Stimulated activated naive CD8-positive, alpha-beta T cell treated with anti-CD3 and anti-CD28 coated beads, Interleukin-15, Interleukin-2, amounts not matched to agents 100 U/mL and 50 U/mL, for 24 hours (primary cell): ENCODE results near the gene CCDC88C.
A peak's percentile ranks its signal among the peaks of the same experiment; 100 is the strongest.

Experiments used
- ATAC-seq: fragments of 150-1000 bp; cut with Tn5 transposase; one replicate; pipeline ENCODE4 v1.10.0; 2021
- DNase-seq: peaks from one replicate; pipeline ENCODE4 v3.0.0; 2021

Gene CCDC88C

GRCh38 chr14:91366749-91367148 is 50.9 kb downstream of the CCDC88C start:
- no peak for DNase-seq
- no peak for ATAC-seq

- ATAC-seq, result no peak
- DNase-seq, result no peak
Measured at GRCh38 chr14:91365552-91365951, 52.1 kb downstream of the CCDC88C start.

- no peak for ATAC-seq
- no peak for DNase-seq
Measured at GRCh38 chr14:91364524-91365270, 52.9 kb downstream of the CCDC88C start.

GRCh38 chr14:91363776-91364523 is 53.7 kb downstream of the CCDC88C start:
- DNase-seq (no peak), ATAC-seq (no peak)

- ATAC-seq (no peak), DNase-seq (no peak)
Measured at GRCh38 chr14:91361233-91361811, 56.3 kb downstream of the CCDC88C start.

- ATAC-seq, result no peak
Measured at GRCh38 chr14:91360490-91361232, 57.0 kb downstream of the CCDC88C start.

GRCh38 chr14:91358654-91359220 is 58.9 kb downstream of the CCDC88C start:
- DNase-seq, result no peak
- ATAC-seq, result no peak

More at GRCh38 chr14:91360490-91361232, 57.0 kb downstream of the CCDC88C start:
- DNase-seq, result no peak

- ATAC-seq, result no peak
- DNase-seq, result no peak
Measured at GRCh38 chr14:91358025-91358319, 59.6 kb downstream of the CCDC88C start.

- ATAC-seq (no peak), DNase-seq (no peak)
Measured at GRCh38 chr14:91357272-91358024, 60.2 kb downstream of the CCDC88C start.

GRCh38 chr14:91356181-91356763 is 61.3 kb downstream of the CCDC88C start:
- ATAC-seq (no peak), DNase-seq (no peak)

- DNase-seq (peak; percentile 68), ATAC-seq (peak; percentile 15)
Measured at GRCh38 chr14:91354979-91355685, 62.5 kb downstream of the CCDC88C start.

- ATAC-seq (no peak), DNase-seq (no peak)
Measured at GRCh38 chr14:91354221-91354916, 63.3 kb downstream of the CCDC88C start.

- ATAC-seq (no peak), DNase-seq (no peak)
Measured at GRCh38 chr14:91352728-91353692, 64.6 kb downstream of the CCDC88C start.

- ATAC-seq, result no peak
- DNase-seq, result no peak
Measured at GRCh38 chr14:91352053-91352452, 65.6 kb downstream of the CCDC88C start.

- ATAC-seq (no peak), DNase-seq (no peak)
Measured at GRCh38 chr14:91351512-91351862, 66.1 kb downstream of the CCDC88C start.

- peak; percentile 79 for ATAC-seq
- peak; percentile 63 for DNase-seq
Measured at GRCh38 chr14:91350813-91351511, 66.7 kb downstream of the CCDC88C start.

- DNase-seq (no peak), ATAC-seq (no peak)
Measured at GRCh38 chr14:91350483-91350812, 67.2 kb downstream of the CCDC88C start.

GRCh38 chr14:91349481-91350074 is 68.0 kb downstream of the CCDC88C start:
- peak; percentile 72 for DNase-seq

More at GRCh38 chr14:91349481-91350074, 68.0 kb downstream of the CCDC88C start:
- ATAC-seq, result peak; percentile 76
